ENCODE measurements around the gene MAN2A2.
"Not testable (repeated sequence)": the region's sequence is repeated elsewhere in the genome, so short reads cannot be mapped to it uniquely, and the experiment has no call there.

MAN2A2 gene

DNA sequence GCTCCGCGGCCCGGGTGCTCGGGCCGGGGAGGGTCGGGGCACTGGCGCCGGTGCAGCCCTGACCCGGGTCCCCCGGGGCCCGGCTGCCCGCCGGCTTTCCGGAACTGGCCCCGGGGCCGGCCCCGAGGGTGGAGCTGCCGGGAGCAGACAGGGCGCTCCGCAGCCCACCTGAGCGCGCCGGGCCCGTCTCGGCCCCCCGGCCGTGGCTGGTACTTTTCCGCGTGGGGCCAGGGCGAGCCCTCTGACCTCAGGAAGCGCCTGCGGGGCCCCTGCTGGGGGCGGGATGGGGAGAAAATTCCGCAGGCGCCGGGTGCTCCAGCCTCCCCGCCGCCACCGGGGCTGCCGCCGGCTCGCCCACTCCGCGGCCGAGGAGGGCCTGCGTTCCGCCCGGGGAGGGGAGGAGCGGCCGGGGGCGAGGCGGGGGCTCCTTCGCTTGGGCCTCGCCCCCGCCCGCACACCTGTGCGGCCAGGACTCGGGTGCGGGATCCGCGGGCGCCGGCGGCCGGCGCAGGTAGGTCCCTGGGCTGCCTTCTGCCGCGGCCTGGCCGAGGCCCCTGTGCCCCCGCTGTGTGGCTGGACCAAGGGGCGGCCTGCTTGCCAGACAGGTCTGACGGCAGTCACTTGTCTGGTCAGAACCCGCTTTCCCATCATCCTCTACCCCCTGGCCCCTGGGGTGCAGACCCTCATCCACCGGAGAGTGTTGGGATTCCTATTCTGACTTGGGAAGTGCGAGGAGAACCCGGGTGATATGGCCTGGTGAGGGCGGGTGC lies 31.2 kb upstream of the MAN2A2 start:
- DNase-seq (ENCODE audit: low read depth), result no peak

DNA sequence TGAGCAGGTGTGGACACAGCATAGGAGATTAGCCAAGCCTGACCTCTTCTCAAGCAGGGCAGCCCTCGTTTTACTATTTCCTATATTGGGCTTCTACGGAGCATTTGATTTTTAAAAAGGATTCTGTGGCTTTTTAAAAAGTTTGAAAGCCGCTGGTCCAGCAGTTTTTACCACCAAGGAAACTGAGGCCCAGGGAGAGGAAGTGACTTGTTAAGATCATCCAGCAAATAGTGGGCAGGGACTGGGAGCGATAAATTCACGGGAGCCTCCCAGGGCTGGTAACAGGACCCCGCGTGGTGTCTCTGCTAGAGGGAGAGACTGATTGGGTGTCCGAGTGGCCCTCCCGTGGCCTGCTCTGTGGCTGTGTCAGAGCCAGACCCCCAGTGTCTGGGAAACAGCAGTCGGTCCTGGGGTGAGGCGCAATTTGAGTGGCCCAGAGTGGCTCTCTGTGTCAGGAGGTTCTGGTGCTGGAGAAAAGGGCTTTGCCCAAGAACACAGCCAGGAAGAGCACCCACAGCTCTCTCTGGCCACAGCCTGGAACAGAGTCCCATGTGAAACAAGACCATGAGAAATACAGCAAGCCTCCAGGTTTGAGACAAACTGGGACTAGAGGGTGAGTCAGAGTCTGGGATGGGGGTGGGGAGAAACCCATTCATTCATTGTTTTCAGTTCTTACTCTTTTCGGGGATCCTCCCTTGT lies 30.5 kb upstream of the MAN2A2 start:
- no peak for DNase-seq (ENCODE audit: low read depth)

- DNase-seq (ENCODE audit: low read depth), result no peak
These were observed 29.6 kb upstream of the MAN2A2 start for GRCh38 chr15:90873488-90873997.

DNA sequence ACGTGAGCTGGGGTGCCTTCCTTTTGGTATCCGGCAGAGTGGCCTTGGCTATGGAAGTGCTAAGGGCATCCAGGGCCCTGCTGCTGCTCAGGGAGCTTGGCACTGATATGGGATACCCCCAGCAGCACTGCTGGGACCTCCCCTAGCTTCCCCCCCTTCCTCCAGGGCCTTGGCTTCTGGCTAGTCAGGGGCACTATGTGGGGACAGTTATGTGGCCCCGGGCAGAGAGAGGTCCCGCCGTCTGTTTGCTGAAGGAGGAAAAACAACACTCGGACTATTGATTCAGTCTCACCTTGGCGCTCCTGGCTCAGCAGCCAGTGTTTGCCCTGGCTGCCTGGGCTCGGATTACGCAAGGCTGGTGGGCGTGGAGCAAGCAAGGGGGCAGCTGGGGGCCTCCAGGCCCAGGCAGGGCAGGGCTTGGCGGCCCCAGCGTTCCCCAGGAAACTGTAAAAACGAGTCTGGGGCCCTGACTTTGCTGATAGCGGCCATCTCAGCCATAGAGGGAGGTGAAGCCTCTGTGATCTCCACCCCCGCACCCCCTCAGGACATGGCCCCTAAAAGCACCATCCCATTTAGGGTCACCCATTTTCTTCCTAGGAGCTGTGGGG lies 29.0 kb upstream of the MAN2A2 start:
- DNase-seq (ENCODE audit: low read depth), result no peak

GRCh38 chr15:90874986-90875385 lies 28.1 kb upstream of the MAN2A2 start:
- DNase-seq (ENCODE audit: low read depth), result not testable (repeated sequence)

GRCh38 chr15:90875549-90875981 lies 27.5 kb upstream of the MAN2A2 start:
- no peak for DNase-seq (ENCODE audit: low read depth)

GRCh38 chr15:90876046-90876445 lies 27.1 kb upstream of the MAN2A2 start:
- DNase-seq (ENCODE audit: low read depth), result no peak

- no peak for DNase-seq (ENCODE audit: low read depth)
These were observed 26.5 kb upstream of the MAN2A2 start for GRCh38 chr15:90876512-90877170.

GRCh38 chr15:90877315-90877714 lies 25.8 kb upstream of the MAN2A2 start:
- DNase-seq (ENCODE audit: low read depth), result no peak

DNA sequence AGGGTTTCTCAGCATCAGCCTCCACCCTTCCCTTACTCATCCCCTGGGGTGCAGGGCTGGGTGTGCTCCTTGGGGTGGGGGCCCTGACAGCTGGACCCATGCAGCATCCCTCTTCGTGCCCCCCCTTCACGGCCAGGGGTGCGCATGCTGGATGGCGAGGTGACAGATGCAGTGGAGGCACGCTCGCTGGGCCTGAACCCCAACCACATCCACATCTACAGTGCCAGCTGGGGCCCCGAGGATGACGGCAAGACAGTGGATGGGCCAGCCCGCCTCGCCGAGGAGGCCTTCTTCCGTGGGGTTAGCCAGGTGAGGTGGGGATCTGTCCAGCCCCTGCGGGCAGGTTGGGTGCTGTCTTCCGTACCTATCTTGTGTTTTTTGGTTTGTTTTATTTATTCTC lies 25.1 kb upstream of the MAN2A2 start:
- DNase-seq (ENCODE audit: low read depth), result no peak

DNA sequence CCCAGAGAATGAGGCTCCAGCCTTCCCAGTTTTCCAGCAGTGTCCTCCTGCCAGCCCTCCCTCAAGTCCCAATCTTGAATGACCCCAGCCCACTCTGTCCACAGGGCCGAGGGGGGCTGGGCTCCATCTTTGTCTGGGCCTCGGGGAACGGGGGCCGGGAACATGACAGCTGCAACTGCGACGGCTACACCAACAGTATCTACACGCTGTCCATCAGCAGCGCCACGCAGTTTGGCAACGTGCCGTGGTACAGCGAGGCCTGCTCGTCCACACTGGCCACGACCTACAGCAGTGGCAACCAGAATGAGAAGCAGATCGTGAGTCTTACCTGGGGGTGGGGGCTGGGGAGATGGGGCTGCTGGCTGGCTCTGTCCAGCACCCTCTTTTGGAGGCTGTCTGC lies 24.4 kb upstream of the MAN2A2 start:
- no peak for DNase-seq (ENCODE audit: low read depth)

DNA sequence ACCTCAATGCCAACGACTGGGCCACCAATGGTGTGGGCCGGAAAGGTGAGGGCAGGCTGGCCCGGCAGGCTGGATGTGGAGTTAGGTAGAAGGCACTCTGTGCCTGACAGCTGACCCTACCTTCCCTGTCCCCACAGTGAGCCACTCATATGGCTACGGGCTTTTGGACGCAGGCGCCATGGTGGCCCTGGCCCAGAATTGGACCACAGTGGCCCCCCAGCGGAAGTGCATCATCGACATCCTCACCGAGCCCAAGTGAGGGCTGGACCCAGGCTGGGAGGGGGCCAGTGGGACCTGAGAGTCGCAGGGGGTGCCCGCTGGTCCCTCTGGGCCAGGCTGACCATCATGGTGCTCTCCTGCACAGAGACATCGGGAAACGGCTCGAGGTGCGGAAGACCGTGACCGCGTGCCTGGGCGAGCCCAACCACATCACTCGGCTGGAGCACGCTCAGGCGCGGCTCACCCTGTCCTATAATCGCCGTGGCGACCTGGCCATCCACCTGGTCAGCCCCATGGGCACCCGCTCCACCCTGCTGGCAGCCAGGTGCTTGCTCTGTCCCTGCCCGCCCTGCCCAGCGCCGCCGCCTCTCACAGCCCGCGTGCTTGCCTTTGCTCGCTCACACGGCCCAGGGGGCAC lies 23.3 kb upstream of the MAN2A2 start:
- no peak for DNase-seq (ENCODE audit: low read depth)

DNA sequence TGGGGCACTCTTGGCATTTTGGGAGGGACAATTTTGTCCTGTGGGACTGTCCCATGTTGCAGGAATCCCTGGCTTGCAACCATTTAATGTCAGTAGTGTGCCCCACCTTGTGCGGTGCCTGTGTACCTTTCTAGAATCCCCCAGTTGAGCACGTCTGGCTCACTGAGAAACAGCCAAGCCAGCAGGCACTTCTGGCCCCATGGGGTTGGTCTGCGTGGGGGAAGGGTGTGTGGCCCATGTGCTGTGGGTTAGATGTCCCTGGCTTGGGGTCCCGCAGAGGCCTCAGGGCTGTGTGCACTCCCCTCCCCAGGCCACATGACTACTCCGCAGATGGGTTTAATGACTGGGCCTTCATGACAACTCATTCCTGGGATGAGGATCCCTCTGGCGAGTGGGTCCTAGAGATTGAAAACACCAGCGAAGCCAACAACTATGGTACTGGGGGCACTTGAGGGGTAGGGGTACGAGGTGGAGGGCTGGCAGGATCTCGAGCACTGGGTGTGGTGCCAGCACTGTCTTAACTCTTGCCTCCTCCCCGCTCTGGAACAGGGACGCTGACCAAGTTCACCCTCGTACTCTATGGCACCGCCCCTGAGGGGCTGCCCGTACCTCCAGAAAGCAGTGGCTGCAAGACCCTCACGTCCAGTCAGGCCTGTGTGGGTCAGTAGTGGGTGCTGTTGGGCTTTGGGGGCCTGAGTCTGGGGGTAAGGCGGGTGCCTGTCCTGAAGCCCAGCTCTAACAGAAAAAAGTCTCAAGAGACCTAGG lies 22.5 kb upstream of the MAN2A2 start:
- no peak for DNase-seq (ENCODE audit: low read depth)

GRCh38 chr15:90881181-90881977 lies 21.7 kb upstream of the MAN2A2 start:
- DNase-seq (ENCODE audit: low read depth), result no peak

GRCh38 chr15:90881978-90882721 lies 21.0 kb upstream of the MAN2A2 start:
- no peak for DNase-seq (ENCODE audit: low read depth)

- DNase-seq (ENCODE audit: low read depth), result no peak
These were observed 20.1 kb upstream of the MAN2A2 start for GRCh38 chr15:90882781-90883525.

GRCh38 chr15:90883526-90883975 lies 19.6 kb upstream of the MAN2A2 start:
- DNase-seq (ENCODE audit: low read depth), result no peak

GRCh38 chr15:90883976-90884718 lies 19.0 kb upstream of the MAN2A2 start, which contains the start of gene FES:
Gene FES, plus strand, starts transcription at chr15:90884504. Its CDS starts 542 bp downstream, at chr15:90885046.
- no peak for DNase-seq (ENCODE audit: low read depth)
